ENCODE data around the gene PPP2R5A. TPM values are rescaled to one million over a fixed set of nuclear protein-coding genes. Genes with fewer than 3 reads are reported as not detected.

The PPP2R5A gene
- total and polyA plus RNA-seq, 2 of the 13 experiments (the other 11 are each of a cell fraction or from before 2014, with no cell fraction given) = 22.0 to 31.4 TPM

- no peak for DNase-seq (ENCODE audit: low spot score)
- H4K20me1 ChIP-seq (ENCODE audit: insufficient read depth, low read length) = no peaks in the 10 kb centered on the region
- intact Hi-C loops (cut with micrococcal nuclease; ENCODE audit: unreplicated experiment) = no loop called here
- no peak overlapping the region for H3K27ac ChIP-seq (ENCODE audit: extremely low read length, insufficient read depth, low read length)
- no peaks in the 10 kb centered on the region for H3K27me3 ChIP-seq (ENCODE audit: control insufficient read depth in 1 of 2, insufficient read depth in 2 of 2, low read length in 2 of 2)
- ChIA-PET POLR2A (no interaction called here), CTCF (ENCODE audit: low intra/inter-chr PET ratio, low total read pairs) (no interaction called here)
- BruUV-seq (replicated peaks) = no TSS peak
- H3K4me1 ChIP-seq (ENCODE audit: insufficient read depth, low read length) = peaks cover 13% of the 10 kb centered on the region
- no peak overlapping the region for H3K9ac ChIP-seq (ENCODE audit: insufficient read depth, low read depth, low read length)
- H3K4me3 ChIP-seq (replicated peaks in 1 of 3; ENCODE audit: insufficient read depth in 1 of 3, low read depth in 2 of 3, low read length in 3 of 3) = no peak overlapping the region
- H3K79me2 ChIP-seq (ENCODE audit: insufficient read depth, low read length) = no peaks in the 10 kb centered on the region
- no peak overlapping the region for H2AFZ ChIP-seq (ENCODE audit: low read length)
- no CpG with 5 or more reads among the region's 1 CpG for WGBS (ENCODE audit: low lambda C conversion rate)
- H3K9me3 ChIP-seq (ENCODE audit: low read length) = no peaks in the 10 kb centered on the region
- FAIRE-seq = no peak
- no peak for ATAC-seq
- H3K36me3 ChIP-seq (replicated peaks in 1 of 2; ENCODE audit: control insufficient read depth in 1 of 2, insufficient read depth in 2 of 2, low read length in 2 of 2) = peaks cover 8 to 32% of the 10 kb centered on the region in 2 experiments; a peak in 4 of 5 replicates
- no peak overlapping the region for H3K4me2 ChIP-seq (ENCODE audit: low read depth, low read length)
- in situ Hi-C loops (cut with HindIII; ENCODE audit: extremely low pct_ligation_motif_present, low pct_unique_long_range_greater_than_20kb) = no loop called here
- TF ChIP-seq NFE2L2 (IDR thresholded peaks at IDR 0.05; ENCODE audit: low read length) = no peak
- no peak for TF ChIP-seq HNF1A (IDR thresholded peaks at IDR 0.05; ENCODE audit: low read depth)
- TF ChIP-seq HNF1A (CRISPR knock-in tag; IDR thresholded peaks at IDR 0.05; ENCODE audit: borderline replicate concordance) = no peak
- no peak for TF ChIP-seq HBP1 (CRISPR knock-in tag; IDR thresholded peaks at IDR 0.05; ENCODE audit: low read depth)
- TF ChIP-seq ZNF326 (CRISPR knock-in tag; IDR thresholded peaks at IDR 0.05; ENCODE audit: borderline replicate concordance) = no peak
- no peak for TF ChIP-seq ZNF275 (CRISPR knock-in tag; IDR thresholded peaks at IDR 0.05; ENCODE audit: borderline replicate concordance)
- no peak for TF ChIP-seq IRF2 (CRISPR knock-in tag; IDR thresholded peaks at IDR 0.05)
- no peak for TF ChIP-seq STAG1 (CRISPR knock-in tag; IDR thresholded peaks at IDR 0.05)
- TF ChIP-seq HHEX (CRISPR knock-in tag; IDR thresholded peaks at IDR 0.05) = no peak
- no peak for TF ChIP-seq ZNF619 (CRISPR knock-in tag; IDR thresholded peaks at IDR 0.05)
- no peak for TF ChIP-seq SMARCC2 (IDR thresholded peaks at IDR 0.05)
- no peak for TF ChIP-seq CEBPG (CRISPR knock-in tag; IDR thresholded peaks at IDR 0.05)
- no peak for TF ChIP-seq ZNF121 (CRISPR knock-in tag; IDR thresholded peaks at IDR 0.05)
- TF ChIP-seq ZNF709 (CRISPR knock-in tag; IDR thresholded peaks at IDR 0.05) = no peak
- no peak for TF ChIP-seq DRAP1 (CRISPR knock-in tag; IDR thresholded peaks at IDR 0.05)
- no peak for TF ChIP-seq ZNF574 (CRISPR knock-in tag; IDR thresholded peaks at IDR 0.05)
- no peak for TF ChIP-seq HES4 (CRISPR knock-in tag; IDR thresholded peaks at IDR 0.05; ENCODE audit: borderline replicate concordance)
Measured at GRCh38 chr1:212386029-212386428, 100.8 kb downstream of the PPP2R5A start.

Measured in HepG2 (cell line).